Subcutaneous abdominal adipose tissue (tissue), 5 donors: ENCODE results near the gene FBXO40.

Experiments
- H3K27ac ChIP-seq: one replicate; pipeline ENCODE4 v1.7.0; 2013; ENCODE audit warnings: low read depth, mild to moderate bottlenecking, inconsistent platforms, low read length, moderate library complexity
- H3K27me3 ChIP-seq, 5 donors: one replicate each; pipeline ENCODE4 v1.7.0; 2013; ENCODE audit warnings: low read length in 5 of 5, inconsistent platforms in 1 of 5; ENCODE audit not compliant: control insufficient read depth in 5 of 5, insufficient read depth in 4 of 5
- H3K36me3 ChIP-seq, 5 donors: one replicate each; pipeline ENCODE4 v1.7.0; 2013; ENCODE audit warnings: low read length in 5 of 5; ENCODE audit not compliant: control insufficient read depth in 5 of 5, insufficient read depth in 5 of 5
- H3K4me1 ChIP-seq, 5 donors: one replicate each; pipeline ENCODE4 v1.7.0; 2013; ENCODE audit warnings: low read length in 5 of 5, mild to moderate bottlenecking in 3 of 5, moderate library complexity in 1 of 5; ENCODE audit not compliant: control insufficient read depth in 5 of 5, insufficient read depth in 5 of 5
- H3K4me3 ChIP-seq, 5 donors: one replicate each; pipeline ENCODE4 v1.7.0; 2013; ENCODE audit warnings: low read length in 5 of 5, low read depth in 1 of 5
- H3K9ac ChIP-seq, 5 donors: one replicate each; pipeline ENCODE4 v1.7.0; 2013; ENCODE audit warnings: low read length in 5 of 5, mild to moderate bottlenecking in 4 of 5, moderate library complexity in 3 of 5
- H3K9me3 ChIP-seq, 5 donors: one replicate each; pipeline ENCODE4 v1.7.0; 2013; ENCODE audit warnings: low read length in 5 of 5; ENCODE audit not compliant: control insufficient read depth in 5 of 5
- donor health status: healthy.
- donor health status: healthy.
- donor health status: healthy.
- donor health status: healthy.
- donor health status: healthy.

FBXO40 gene

GRCh38 chr3:121606106-121606505 lies 12.9 kb downstream of the FBXO40 start:
- Histone ChIP-seq H3K27ac (no peak overlapping the region), H3K9ac (no peak overlapping the region), H3K4me3 (no peak overlapping the region), H3K27me3 (no peaks in the 10 kb centered on the region), H3K36me3 (no peaks in the 10 kb centered on the region), H3K9me3 (no peaks in the 10 kb centered on the region), H3K4me1 (peaks cover 0 to 12% (median 0%) of the 10 kb centered on the region in 5 donors)

DNA sequence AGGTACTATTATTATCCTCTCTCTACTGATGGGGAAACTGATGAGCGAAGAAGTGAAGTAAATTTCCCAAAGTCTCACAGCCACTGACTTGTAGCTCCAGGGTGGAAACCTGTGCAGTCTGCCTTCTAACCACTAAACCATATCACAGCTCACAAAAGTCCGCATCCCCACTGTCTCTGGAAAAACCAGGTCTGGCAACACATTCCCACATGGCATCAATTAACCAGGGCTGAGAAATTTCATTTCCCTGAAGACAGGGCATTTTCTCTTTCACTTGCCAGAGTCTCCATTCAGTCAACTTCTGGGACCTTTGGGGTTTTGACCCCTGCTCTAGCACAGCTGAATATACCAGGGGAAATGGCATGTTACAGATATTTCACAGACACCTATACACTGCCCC lies 26.5 kb downstream of the FBXO40 start:
- H3K27me3 ChIP-seq, result no peaks in the 10 kb centered on the region
- H3K27ac ChIP-seq, result no peak overlapping the region
- no peak overlapping the region for H3K4me3 ChIP-seq
- H3K4me1 ChIP-seq, result peaks cover 0 to 2% (median 0%) of the 10 kb centered on the region in 5 donors
- H3K9ac ChIP-seq, result no peak overlapping the region
- no peaks in the 10 kb centered on the region for H3K36me3 ChIP-seq
- H3K9me3 ChIP-seq, result no peaks in the 10 kb centered on the region

DNA sequence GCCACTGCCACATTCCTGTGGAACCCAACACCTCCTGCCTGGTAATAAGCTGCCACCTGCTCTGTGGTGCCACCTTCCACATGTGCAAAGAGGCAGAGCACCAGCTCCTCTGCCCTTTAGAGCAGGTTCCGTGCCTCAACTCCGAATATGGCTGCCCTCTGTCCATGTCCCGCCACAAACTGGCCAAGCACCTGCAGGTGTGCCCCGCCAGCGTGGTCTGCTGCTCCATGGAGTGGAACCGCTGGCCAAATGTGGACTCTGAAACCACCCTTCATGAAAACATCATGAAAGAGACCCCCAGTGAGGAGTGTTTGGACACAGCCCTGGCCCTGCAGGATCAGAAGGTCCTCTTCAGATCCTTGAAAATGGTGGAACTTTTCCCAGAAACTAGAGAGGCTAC lies 28.3 kb downstream of the FBXO40 start:
- H3K9me3 ChIP-seq, result no peaks in the 10 kb centered on the region
- H3K27me3 ChIP-seq, result no peaks in the 10 kb centered on the region
- no peak overlapping the region for H3K9ac ChIP-seq
- H3K4me3 ChIP-seq, result no peak overlapping the region
- no peak overlapping the region for H3K27ac ChIP-seq
- no peaks in the 10 kb centered on the region for H3K36me3 ChIP-seq
- peaks cover 0 to 2% (median 0%) of the 10 kb centered on the region in 5 donors for H3K4me1 ChIP-seq

GRCh38 chr3:121624147-121624899 lies 31.1 kb downstream of the FBXO40 start:
- Histone ChIP-seq H3K27me3 (no peaks in the 10 kb centered on the region), H3K4me3 (no peak overlapping the region), H3K36me3 (no peaks in the 10 kb centered on the region), H3K4me1 (peaks cover 0 to 2% (median 0%) of the 10 kb centered on the region in 5 donors), H3K27ac (no peak overlapping the region), H3K9me3 (no peaks in the 10 kb centered on the region), H3K9ac (no peak overlapping the region)

- Histone ChIP-seq H3K9me3 (no peaks in the 10 kb centered on the region), H3K27ac (no peak overlapping the region), H3K4me3 (no peak overlapping the region), H3K27me3 (no peaks in the 10 kb centered on the region), H3K4me1 (peaks cover 0 to 2% (median 0%) of the 10 kb centered on the region in 5 donors), H3K9ac (no peak overlapping the region), H3K36me3 (peaks cover 0 to 9% (median 3%) of the 10 kb centered on the region in 5 donors)
These were observed 33.3 kb downstream of the FBXO40 start for GRCh38 chr3:121626495-121626894.

DNA sequence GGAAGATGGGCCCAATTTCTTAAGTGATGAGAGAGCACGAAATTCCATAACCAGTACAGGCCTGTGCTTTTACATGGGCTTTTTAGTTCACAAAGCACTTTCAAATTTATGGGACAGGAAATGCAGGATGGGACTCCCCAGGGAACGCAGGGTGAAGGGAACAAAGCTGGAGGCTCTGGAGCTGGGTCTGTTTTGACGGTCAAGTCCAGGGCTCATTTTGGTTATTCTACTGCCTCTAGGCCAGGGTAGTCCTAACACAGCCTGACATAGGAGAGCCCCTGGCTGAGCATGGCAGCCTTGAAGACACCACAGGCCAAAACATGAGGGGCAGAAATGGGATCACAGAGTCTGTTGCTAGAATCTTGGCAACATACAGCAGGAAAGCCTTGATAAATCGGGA lies 34.0 kb downstream of the FBXO40 start:
- Histone ChIP-seq H3K9me3 (no peaks in the 10 kb centered on the region), H3K27me3 (no peaks in the 10 kb centered on the region), H3K4me3 (no peak overlapping the region), H3K9ac (no peak overlapping the region), H3K36me3 (peaks cover 0 to 16% (median 9%) of the 10 kb centered on the region in 5 donors), H3K27ac (no peak overlapping the region), H3K4me1 (peaks cover 0 to 2% (median 0%) of the 10 kb centered on the region in 5 donors)

DNA sequence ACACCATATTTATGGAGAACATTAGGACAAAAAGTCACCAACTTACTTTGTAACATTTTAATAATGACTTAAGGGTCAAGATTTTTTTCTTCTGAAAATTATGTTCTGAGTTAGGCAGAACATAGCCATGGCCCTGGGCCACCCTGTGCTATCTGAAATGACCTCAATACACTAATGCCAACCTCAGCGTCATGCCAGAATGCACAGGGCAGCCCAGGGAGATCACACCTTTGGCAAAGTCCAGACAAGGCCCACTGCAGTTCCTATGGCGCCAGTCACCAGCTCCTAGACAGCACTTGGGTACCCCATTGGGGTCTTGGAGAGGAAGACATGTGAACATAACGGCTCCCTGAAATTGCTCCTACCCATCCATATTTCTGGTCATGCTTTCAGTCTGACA lies 34.4 kb downstream of the FBXO40 start:
- Histone ChIP-seq H3K4me1 (peaks cover 0 to 1% (median 0%) of the 10 kb centered on the region in 5 donors), H3K27me3 (no peaks in the 10 kb centered on the region), H3K9ac (no peak overlapping the region), H3K36me3 (peaks cover 0 to 20% (median 13%) of the 10 kb centered on the region in 5 donors), H3K4me3 (no peak overlapping the region), H3K27ac (no peak overlapping the region), H3K9me3 (no peaks in the 10 kb centered on the region)

GRCh38 chr3:121629601-121630000 lies 36.4 kb downstream of the FBXO40 start:
- no peak overlapping the region for H3K27ac ChIP-seq
- H3K36me3 ChIP-seq, result peaks cover 0 to 37% (median 23%) of the 10 kb centered on the region in 5 donors
- H3K27me3 ChIP-seq, result no peaks in the 10 kb centered on the region
- no peaks in the 10 kb centered on the region for H3K9me3 ChIP-seq
- H3K9ac ChIP-seq, result no peak overlapping the region
- H3K4me3 ChIP-seq, result no peak overlapping the region
- H3K4me1 ChIP-seq, result no peaks in the 10 kb centered on the region

- H3K9me3 ChIP-seq, result no peaks in the 10 kb centered on the region
- H3K27ac ChIP-seq, result no peak overlapping the region
- no peak overlapping the region for H3K4me3 ChIP-seq
- no peak overlapping the region for H3K9ac ChIP-seq
- H3K36me3 ChIP-seq, result peaks cover 0 to 42% (median 23%) of the 10 kb centered on the region in 5 donors
- no peaks in the 10 kb centered on the region for H3K4me1 ChIP-seq
- no peaks in the 10 kb centered on the region for H3K27me3 ChIP-seq
These were observed 37.2 kb downstream of the FBXO40 start for GRCh38 chr3:121630355-121630754.

- H3K36me3 ChIP-seq, result peaks cover 0 to 59% (median 23%) of the 10 kb centered on the region in 5 donors
- H3K4me1 ChIP-seq, result no peaks in the 10 kb centered on the region
These were observed 44.7 kb downstream of the FBXO40 start for GRCh38 chr3:121637922-121638321.

More at GRCh38 chr3:121637922-121638321, 44.7 kb downstream of the FBXO40 start:
- H3K4me3 ChIP-seq, result no peak overlapping the region
- no peak overlapping the region for H3K27ac ChIP-seq
- no peak overlapping the region for H3K9ac ChIP-seq
- H3K27me3 ChIP-seq, result no peaks in the 10 kb centered on the region
- H3K9me3 ChIP-seq, result no peaks in the 10 kb centered on the region
